Activated B cell treated with CpG ODN at 0.5 μM for 24 hours (primary cell): ENCODE data around the gene SNTB2. TPM values are rescaled to one million over a fixed set of nuclear protein-coding genes. Genes with fewer than 3 reads are reported as not detected.

ENCODE experiments used
- ATAC-seq: fragments of 200-7000 bp; cut with Tn5 transposase; one replicate; pipeline ENCODE4 v1.10.0; 2021; ENCODE audit warnings: low read depth, mild to moderate bottlenecking, moderate library complexity
- CTCF ChIA-PET: fragments of 350-600 bp; sonication (Branson Sonifier 250); formaldehyde crosslinking; loops from one replicate; lab custom pipeline; 2021; ENCODE audit warnings: antibody characterized with exemption; lab: Charles Lee
- POLR2A ChIA-PET: fragments of 350-600 bp; sonication (Branson Sonifier 250); formaldehyde crosslinking; loops from one replicate; lab custom pipeline; 2021; ENCODE audit warnings: antibody characterized with exemption; lab: Charles Lee
- DNase-seq: peaks from one replicate; pipeline ENCODE4 v3.0.0; 2022
- H3K27ac Mint-ChIP-seq: one replicate; pipeline ENCODE4 v1.8.0; 2020; ENCODE audit warnings: mixed read lengths
- H3K27me3 Mint-ChIP-seq: one replicate; pipeline ENCODE4 v1.8.0; 2021; ENCODE audit warnings: mixed read lengths
- H3K36me3 Mint-ChIP-seq: one replicate; pipeline ENCODE4 v1.8.0; 2021; ENCODE audit warnings: low read depth, mixed read lengths
- H3K4me1 Mint-ChIP-seq: one replicate; pipeline ENCODE4 v1.8.0; 2021; ENCODE audit warnings: mixed read lengths
- H3K4me3 Mint-ChIP-seq: one replicate; pipeline ENCODE4 v1.8.0; 2020; ENCODE audit warnings: mild to moderate bottlenecking, mixed read lengths
- H3K9me3 Mint-ChIP-seq: one replicate; pipeline ENCODE4 v1.8.0; 2020; ENCODE audit warnings: mixed read lengths
- CTCF ChIP-seq: fragments of 200-600 bp; IDR thresholded peaks from one replicate; pipeline ENCODE4 v1.8.0; 2022; ENCODE audit warnings: antibody characterized with exemption, mild to moderate bottlenecking
- intact Hi-C: fragments of 100-400 bp; cut with micrococcal nuclease; formaldehyde crosslinking; loops from one replicate; pipeline ENCODE4 v1.15.1; 2024
- total RNA-seq: library from RNA; stranded (reverse); gene quantifications from 2 replicates; pipeline ENCODE4 v1.2.3, GENCODE V29; 2022

Gene SNTB2
- total RNA-seq, 1 donor from 2014 or later: 7.7 TPM

GRCh38 chr16:69344171-69344570, 157.2 kb downstream of the SNTB2 start:
- no peaks in the 10 kb centered on the region for H3K27me3 Mint-ChIP-seq
- DNase-seq (no peak), ATAC-seq (no peak)
- POLR2A ChIA-PET: no interaction called here
- intact Hi-C loops: no loop called here
- no peak for TF ChIP-seq CTCF
- H3K36me3 Mint-ChIP-seq: peaks cover 50% of the 10 kb centered on the region
- peaks cover 32% of the 10 kb centered on the region for H3K4me1 Mint-ChIP-seq
- H3K4me3 Mint-ChIP-seq: no peak overlapping the region
- CTCF ChIA-PET: interaction anchor here (1.2 kb wide), 1 partner anchor 35 kb away, joined by 3 read pairs; no protein-coding TSS in a partner anchor
- H3K27ac Mint-ChIP-seq: no peak overlapping the region
- no peaks in the 10 kb centered on the region for H3K9me3 Mint-ChIP-seq

GRCh38 chr16:69345923-69346322, 159.0 kb downstream of the SNTB2 start:
- ATAC-seq: peak; percentile 25
- H3K4me1 Mint-ChIP-seq: peaks cover 17% of the 10 kb centered on the region
- TF ChIP-seq CTCF: no peak
- DNase-seq: no peak
- no peaks in the 10 kb centered on the region for H3K9me3 Mint-ChIP-seq
- ChIA-PET CTCF (no interaction called here), POLR2A (no interaction called here)
- no peak overlapping the region for H3K4me3 Mint-ChIP-seq
- H3K36me3 Mint-ChIP-seq: peaks cover 50% of the 10 kb centered on the region
- no peak overlapping the region for H3K27ac Mint-ChIP-seq
- intact Hi-C loops: no loop called here
- no peaks in the 10 kb centered on the region for H3K27me3 Mint-ChIP-seq

GRCh38 chr16:69346683-69347082, 159.7 kb downstream of the SNTB2 start:
- intact Hi-C loops: no loop called here
- no peak overlapping the region for H3K27ac Mint-ChIP-seq
- no peaks in the 10 kb centered on the region for H3K9me3 Mint-ChIP-seq
- ATAC-seq: no peak
- ChIA-PET POLR2A (no interaction called here), CTCF (no interaction called here)
- no peak for TF ChIP-seq CTCF
- no peaks in the 10 kb centered on the region for H3K27me3 Mint-ChIP-seq
- H3K4me3 Mint-ChIP-seq: no peak overlapping the region
- H3K36me3 Mint-ChIP-seq: peaks cover 50% of the 10 kb centered on the region
- DNase-seq: no peak
- H3K4me1 Mint-ChIP-seq: peaks cover 10% of the 10 kb centered on the region

- DNase-seq (no peak), ATAC-seq (no peak)
- Mint-ChIP-seq H3K4me1 (peaks cover 9% of the 10 kb centered on the region), H3K27me3 (no peaks in the 10 kb centered on the region), H3K36me3 (peaks cover 50% of the 10 kb centered on the region), H3K4me3 (no peak overlapping the region), H3K9me3 (no peaks in the 10 kb centered on the region), H3K27ac (no peak overlapping the region)
- intact Hi-C loops: no loop called here
- ChIA-PET CTCF (no interaction called here), POLR2A (interaction anchor here (1.4 kb wide), 1 partner anchor 9 kb away, joined by 3 read pairs; the partner anchor contains the start of genes COG8 and NIP7)
- TF ChIP-seq CTCF: no peak
These were observed 161.3 kb downstream of the SNTB2 start for GRCh38 chr16:69348222-69348621.

- no peak for TF ChIP-seq CTCF
- H3K4me3 Mint-ChIP-seq: no peak overlapping the region
- intact Hi-C loops: no loop called here
- POLR2A ChIA-PET: interaction anchor here (0.7 kb wide), 1 partner anchor 8 kb away, joined by 7 read pairs; no protein-coding TSS in a partner anchor
- DNase-seq (no peak), ATAC-seq (no peak)
- H3K9me3 Mint-ChIP-seq: no peaks in the 10 kb centered on the region
- CTCF ChIA-PET: no interaction called here
- H3K27ac Mint-ChIP-seq: no peak overlapping the region
- H3K27me3 Mint-ChIP-seq: no peaks in the 10 kb centered on the region
- H3K4me1 Mint-ChIP-seq: peaks cover 9% of the 10 kb centered on the region
- H3K36me3 Mint-ChIP-seq: peaks cover 44% of the 10 kb centered on the region
These were observed 162.6 kb downstream of the SNTB2 start for GRCh38 chr16:69349536-69349935.
